ENCODE measurements around the gene DLG2.

DLG2 gene

GRCh38 chr11:83918476-83918875, 1708.7 kb downstream of the DLG2 start:
- TF ChIP-seq NFIC (IDR thresholded peaks at IDR 0.05) (no peak), ZBTB7A (IDR thresholded peaks at IDR 0.05; ENCODE audit: low read depth) (no peak), YY1 (IDR thresholded peaks at IDR 0.05; ENCODE audit: low read depth) (no peak), TCF12 (IDR thresholded peaks at IDR 0.05; ENCODE audit: low read depth) (no peak), FOXM1 (IDR thresholded peaks at IDR 0.05; ENCODE audit: borderline replicate concordance, low read depth) (no peak), EP300 (IDR thresholded peaks at IDR 0.05; ENCODE audit: borderline replicate concordance) (no peak)

- TF ChIP-seq REST (IDR thresholded peaks at IDR 0.05; ENCODE audit: low read depth), result no peak
- no peak for TF ChIP-seq EP300 (IDR thresholded peaks at IDR 0.05; ENCODE audit: borderline replicate concordance)
- no peak for TF ChIP-seq TCF12 (IDR thresholded peaks at IDR 0.05; ENCODE audit: low read depth)
- TF ChIP-seq NFIC (IDR thresholded peaks at IDR 0.05), result no peak
- no peak for TF ChIP-seq CREB1 (IDR thresholded peaks at IDR 0.05; ENCODE audit: low read depth)
- TF ChIP-seq TEAD4 (IDR thresholded peaks at IDR 0.05), result no peak
- no peak for TF ChIP-seq FOXM1 (IDR thresholded peaks at IDR 0.05; ENCODE audit: borderline replicate concordance, low read depth)
- no peak for TF ChIP-seq EGR1 (IDR thresholded peaks at IDR 0.05)
- no peak for TF ChIP-seq RAD21 (IDR thresholded peaks at IDR 0.05; ENCODE audit: low read depth)
- TF ChIP-seq, protein P1, sequence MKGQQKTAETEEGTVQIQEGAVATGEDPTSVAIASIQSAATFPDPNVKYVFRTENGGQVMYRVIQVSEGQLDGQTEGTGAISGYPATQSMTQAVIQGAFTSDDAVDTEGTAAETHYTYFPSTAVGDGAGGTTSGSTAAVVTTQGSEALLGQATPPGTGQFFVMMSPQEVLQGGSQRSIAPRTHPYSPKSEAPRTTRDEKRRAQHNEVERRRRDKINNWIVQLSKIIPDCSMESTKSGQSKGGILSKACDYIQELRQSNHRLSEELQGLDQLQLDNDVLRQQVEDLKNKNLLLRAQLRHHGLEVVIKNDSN (IDR thresholded peaks at IDR 0.05), result no peak
- no peak for TF ChIP-seq TAF1 (IDR thresholded peaks at IDR 0.05; ENCODE audit: low read depth)
- TF ChIP-seq CEBPB (IDR thresholded peaks at IDR 0.05), result no peak
- no peak for TF ChIP-seq YY1 (IDR thresholded peaks at IDR 0.05; ENCODE audit: low read depth)
Measured at GRCh38 chr11:83914995-83915394, 1712.1 kb downstream of the DLG2 start.

DNA sequence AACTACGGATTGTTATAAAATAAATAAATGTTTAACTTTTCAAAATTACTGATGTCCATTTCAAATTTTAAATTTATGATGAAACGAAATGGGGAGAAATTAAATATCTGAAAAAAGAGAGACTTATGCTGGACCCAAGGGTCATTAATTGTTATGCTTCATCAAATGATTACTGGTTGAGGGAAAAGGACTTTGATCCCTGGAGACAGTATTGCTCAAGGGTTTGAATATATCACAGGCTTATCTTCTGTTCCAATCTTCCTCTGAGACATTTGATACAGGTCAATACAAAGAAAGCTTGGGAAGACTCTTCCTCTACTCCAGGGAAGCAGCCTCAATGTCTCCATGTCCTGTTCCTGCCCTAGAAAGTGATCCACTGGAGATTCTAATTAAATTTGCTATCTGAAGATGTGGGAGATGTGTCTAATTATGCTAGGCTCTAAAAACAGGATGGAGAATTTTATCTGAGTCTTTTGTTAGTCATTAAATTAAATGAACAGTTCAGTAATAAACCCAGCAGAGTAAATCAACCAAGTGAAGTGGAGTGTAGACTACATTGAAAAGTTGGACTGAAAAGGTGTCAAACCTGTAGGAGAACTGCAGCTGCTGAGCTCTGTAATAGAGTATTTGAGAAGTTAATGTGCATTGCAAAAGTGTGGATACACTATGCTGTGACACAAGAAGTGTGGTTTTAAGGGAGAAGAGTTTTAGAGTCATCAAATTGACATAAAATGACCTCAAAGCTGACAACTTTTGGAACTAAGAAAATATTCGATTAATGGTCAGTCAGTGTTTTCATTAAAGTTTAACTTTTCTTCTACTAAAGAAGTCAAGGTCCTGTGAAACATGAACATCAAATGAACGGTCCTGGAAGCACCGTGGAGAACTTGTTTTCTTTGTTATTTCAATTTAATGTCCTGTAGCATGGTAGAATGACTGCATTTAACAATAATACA, 1717.3 kb downstream of the DLG2 start:
- TF ChIP-seq CEBPB (IDR thresholded peaks at IDR 0.05) (no peak), EP300 (IDR thresholded peaks at IDR 0.05; ENCODE audit: borderline replicate concordance) (no peak), ZBTB7A (IDR thresholded peaks at IDR 0.05; ENCODE audit: low read depth) (no peak), REST (IDR thresholded peaks at IDR 0.05; ENCODE audit: low read depth) (no peak), TCF12 (IDR thresholded peaks at IDR 0.05; ENCODE audit: low read depth) (no peak), YY1 (IDR thresholded peaks at IDR 0.05; ENCODE audit: low read depth) (no peak), FOXM1 (IDR thresholded peaks at IDR 0.05; ENCODE audit: borderline replicate concordance, low read depth) (no peak), CREB1 (IDR thresholded peaks at IDR 0.05; ENCODE audit: low read depth) (no peak), TAF1 (IDR thresholded peaks at IDR 0.05; ENCODE audit: low read depth) (no peak), EGR1 (IDR thresholded peaks at IDR 0.05) (no peak), TEAD4 (IDR thresholded peaks at IDR 0.05) (no peak), NFIC (IDR thresholded peaks at IDR 0.05) (no peak)
- TF ChIP-seq, protein P2, sequence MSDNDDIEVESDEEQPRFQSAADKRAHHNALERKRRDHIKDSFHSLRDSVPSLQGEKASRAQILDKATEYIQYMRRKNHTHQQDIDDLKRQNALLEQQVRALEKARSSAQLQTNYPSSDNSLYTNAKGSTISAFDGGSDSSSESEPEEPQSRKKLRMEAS (IDR thresholded peaks at IDR 0.05), result no peak
- TF ChIP-seq, protein P1 (IDR thresholded peaks at IDR 0.05), result no peak

- TF ChIP-seq, protein P2 (IDR thresholded peaks at IDR 0.05), result no peak
- TF ChIP-seq CREB1 (IDR thresholded peaks at IDR 0.05; ENCODE audit: low read depth) (no peak), NFIC (IDR thresholded peaks at IDR 0.05) (no peak), TCF12 (IDR thresholded peaks at IDR 0.05; ENCODE audit: low read depth) (no peak), RAD21 (IDR thresholded peaks at IDR 0.05; ENCODE audit: low read depth) (no peak), CEBPB (IDR thresholded peaks at IDR 0.05) (no peak), ZBTB7A (IDR thresholded peaks at IDR 0.05; ENCODE audit: low read depth) (no peak), FOXM1 (IDR thresholded peaks at IDR 0.05; ENCODE audit: borderline replicate concordance, low read depth) (no peak), EGR1 (IDR thresholded peaks at IDR 0.05) (no peak)
- TF ChIP-seq, protein P1 (IDR thresholded peaks at IDR 0.05), result no peak
Measured at GRCh38 chr11:83908298-83908856, 1718.8 kb downstream of the DLG2 start.

DNA sequence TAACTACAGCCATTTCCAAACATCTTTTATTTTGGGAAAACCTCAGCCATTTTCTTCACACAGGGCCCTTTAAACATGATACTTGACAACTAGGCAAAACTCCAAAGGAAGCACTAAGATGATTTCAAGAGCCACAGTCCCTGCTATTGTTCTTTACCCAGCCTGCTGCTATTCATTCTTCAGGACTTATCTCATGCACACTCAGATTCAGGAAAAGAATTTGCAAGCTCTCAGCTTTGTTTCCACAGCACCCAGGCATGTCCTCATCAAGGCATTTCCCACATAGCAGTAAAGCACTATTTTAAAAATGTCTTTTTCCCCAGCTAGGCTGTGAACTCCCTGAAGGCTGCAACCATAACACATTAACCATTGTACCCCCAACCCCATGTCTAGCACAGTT, 1731.6 kb downstream of the DLG2 start:
- TF ChIP-seq CEBPB (IDR thresholded peaks at IDR 0.05), result no peak
- TF ChIP-seq, protein P2 (IDR thresholded peaks at IDR 0.05), result no peak
- TF ChIP-seq FOXM1 (IDR thresholded peaks at IDR 0.05; ENCODE audit: borderline replicate concordance, low read depth), result no peak
- TF ChIP-seq, protein P1 (IDR thresholded peaks at IDR 0.05), result no peak
- no peak for TF ChIP-seq TEAD4 (IDR thresholded peaks at IDR 0.05)
- TF ChIP-seq EGR1 (IDR thresholded peaks at IDR 0.05), result no peak
- no peak for TF ChIP-seq EP300 (IDR thresholded peaks at IDR 0.05; ENCODE audit: borderline replicate concordance)
- no peak for TF ChIP-seq CREB1 (IDR thresholded peaks at IDR 0.05; ENCODE audit: low read depth)
- TF ChIP-seq REST (IDR thresholded peaks at IDR 0.05; ENCODE audit: low read depth), result no peak
- TF ChIP-seq TCF12 (IDR thresholded peaks at IDR 0.05; ENCODE audit: low read depth), result no peak
